Transverse colon (tissue), 4 donors: ENCODE measurements around the gene GGT1.
"Not testable (repeated sequence)": the region's sequence is repeated elsewhere in the genome, so short reads cannot be mapped to it uniquely, and the experiment has no call there.

Source experiments
- EP300 ChIP-seq: sonication (generic); formaldehyde crosslinking; IDR thresholded peaks from one replicate; pipeline ENCODE4 v1.6.1; 2017; ENCODE audit warnings: antibody characterized with exemption, low read depth
- POLR2A ChIP-seq: fragments of 450-650 bp; IDR thresholded peaks from one replicate; pipeline ENCODE4 v1.6.1; 2016; ENCODE audit warnings: antibody characterized with exemption, mild to moderate bottlenecking, moderate library complexity
- POLR2AphosphoS5 ChIP-seq, 3 donors: sonication (generic); formaldehyde crosslinking; IDR thresholded peaks; one replicate each; pipeline ENCODE4 v1.6.1; 2016; ENCODE audit warnings: antibody characterized with exemption in 3 of 3
- TF ChIP-seq, protein P1 (sequence below), 5 experiments: fragments of 200-600 bp in 3 of 5; fragments of 450-650 bp in 2 of 5; sonication (generic) in 3 of 5; IDR thresholded peaks; 1 replicate in 2 of 5; 2 replicates in 3 of 5; pipeline ENCODE4 v1.5.1; 2016 to 2017; ENCODE audit warnings: antibody characterized with exemption in 5 of 5, inconsistent platforms in 3 of 5, mild to moderate bottlenecking in 2 of 5, moderate library complexity in 1 of 5

GRCh38 chr22:24599958-24600715 is 2.9 kb upstream of the GGT1 start:
- TF ChIP-seq POLR2A; POLR2AphosphoS5 (IDR thresholded peaks at IDR 0.05); EP300: not testable (repeated sequence)
- TF ChIP-seq, protein P1, sequence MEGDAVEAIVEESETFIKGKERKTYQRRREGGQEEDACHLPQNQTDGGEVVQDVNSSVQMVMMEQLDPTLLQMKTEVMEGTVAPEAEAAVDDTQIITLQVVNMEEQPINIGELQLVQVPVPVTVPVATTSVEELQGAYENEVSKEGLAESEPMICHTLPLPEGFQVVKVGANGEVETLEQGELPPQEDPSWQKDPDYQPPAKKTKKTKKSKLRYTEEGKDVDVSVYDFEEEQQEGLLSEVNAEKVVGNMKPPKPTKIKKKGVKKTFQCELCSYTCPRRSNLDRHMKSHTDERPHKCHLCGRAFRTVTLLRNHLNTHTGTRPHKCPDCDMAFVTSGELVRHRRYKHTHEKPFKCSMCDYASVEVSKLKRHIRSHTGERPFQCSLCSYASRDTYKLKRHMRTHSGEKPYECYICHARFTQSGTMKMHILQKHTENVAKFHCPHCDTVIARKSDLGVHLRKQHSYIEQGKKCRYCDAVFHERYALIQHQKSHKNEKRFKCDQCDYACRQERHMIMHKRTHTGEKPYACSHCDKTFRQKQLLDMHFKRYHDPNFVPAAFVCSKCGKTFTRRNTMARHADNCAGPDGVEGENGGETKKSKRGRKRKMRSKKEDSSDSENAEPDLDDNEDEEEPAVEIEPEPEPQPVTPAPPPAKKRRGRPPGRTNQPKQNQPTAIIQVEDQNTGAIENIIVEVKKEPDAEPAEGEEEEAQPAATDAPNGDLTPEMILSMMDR (IDR thresholded peaks at IDR 0.05) = not testable (repeated sequence)
